ENCODE measurements around the gene CLK1. TPM values are rescaled to one million over a fixed set of nuclear protein-coding genes. Genes with fewer than 3 reads are reported as not detected.

The CLK1 gene
- 100 to 1,000 TPM; 472 to 499 TPM for total RNA-seq
- polyA plus RNA-seq, result 10 to 100 TPM; 18.1 to 51.9 TPM

GRCh38 chr2:200864176-200865034 lies at the start of gene CLK1:
Gene CLK1 (minus strand): TSS chr2:200864658. CDS start chr2:200861862, 2,796 bp downstream.
- intact Hi-C loops (cut with micrococcal nuclease), result loop anchor here (1.0 to 5.0 kb wide), 8 partner anchors 25 to 1773 kb away; partner anchors contain the start of genes BZW1, CFLAR, HYCC2 and NIF3L1
- peak within 1 kb of the TSS; percentile 91 to 99 (median 96) for H3K4me3 Mint-ChIP-seq
- POLR2A ChIA-PET (ENCODE audit: partially characterized antibody), result interaction anchor here (0.6 to 8.0 kb wide), 61 partner anchors 9 to 1779 kb away, joined by 3 to 285 read pairs (median 6); partner anchors contain the start of genes ALS2, BZW1, CASP10 and CASP8

GRCh38 chr2:200913654-200914053 lies 49.2 kb upstream of the CLK1 start:
- no peaks in the 10 kb centered on the region for H3K27me3 ChIP-seq (ENCODE audit: insufficient read depth, low read length)
- intact Hi-C loops (cut with micrococcal nuclease), result no loop called here
- no peak overlapping the region for H3K4me3 ChIP-seq (ENCODE audit: low read length in 2 of 2)
- H3K4me1 Mint-ChIP-seq, result no peaks in the 10 kb centered on the region
- peaks cover 57% of the 10 kb centered on the region for H3K36me3 ChIP-seq (ENCODE audit: insufficient read depth, low read length)
- H3K4me1 ChIP-seq (ENCODE audit: insufficient read depth, low read length), result no peaks in the 10 kb centered on the region
- DNase-seq, result no peak
- H3K9me3 ChIP-seq (ENCODE audit: control insufficient read depth in 1 of 2, low read length in 2 of 2), result no peaks in the 10 kb centered on the region
- ChIA-PET POLR2A (ENCODE audit: partially characterized antibody) (no interaction called here), CTCF (ENCODE audit: partially characterized antibody) (interaction anchor here (1.4 to 1.7 kb wide), 2 partner anchors 157 to 269 kb away, joined by 3 to 4 read pairs; partner anchors contain the start of gene CASP10)
- H3K4me3 Mint-ChIP-seq, result no peak overlapping the region
- H3K27ac Mint-ChIP-seq, result peak overlapping the region in 1 of 7 donors; percentile 72
- H3K36me3 Mint-ChIP-seq, result peaks cover 35 to 54% of the 10 kb centered on the region in 2 donors
- no peaks in the 10 kb centered on the region for H3K9me3 Mint-ChIP-seq
- no peaks in the 10 kb centered on the region for H3K27me3 Mint-ChIP-seq
- no peak overlapping the region for H3K27ac ChIP-seq (ENCODE audit: low read depth, low read length)

More at GRCh38 chr2:200864176-200865034, at the start of gene CLK1:
- Histone ChIP-seq H3K27me3 (ENCODE audit: insufficient read depth, low read length) (no peaks in the 10 kb centered on the region), H3K36me3 (ENCODE audit: insufficient read depth, low read length) (peaks cover 12% of the 10 kb centered on the region), H3K4me1 (ENCODE audit: insufficient read depth, low read length) (peaks cover 47% of the 10 kb centered on the region), H3K9me3 (ENCODE audit: control insufficient read depth in 1 of 2, low read length in 2 of 2) (no peaks in the 10 kb centered on the region), H3K27ac (ENCODE audit: low read depth, low read length) (peak within 1 kb of the TSS; percentile 100), H3K4me3 (ENCODE audit: low read length in 2 of 2) (peak within 1 kb of the TSS; percentile 83 to 100)
- Mint-ChIP-seq H3K9me3 (peaks cover 0 to 4% (median 0%) of the 10 kb centered on the region in 8 donors), H3K36me3 (peaks cover 35 to 48% of the 10 kb centered on the region in 2 donors), H3K27ac (peak within 1 kb of the TSS; percentile 89 to 100 (median 100)), H3K4me1 (peaks cover 28 to 59% (median 41%) of the 10 kb centered on the region in 4 donors), H3K27me3 (no peaks in the 10 kb centered on the region)
- peak; percentile 93 to 97 (median 94) for DNase-seq
- CTCF ChIA-PET (ENCODE audit: partially characterized antibody), result interaction anchor here (1.0 to 2.1 kb wide), 10 partner anchors 9 to 368 kb away, joined by 3 to 12 read pairs (median 5); partner anchors contain the start of genes BZW1, NIF3L1 and PPIL3

GRCh38 chr2:200909958-200910357 lies 45.5 kb upstream of the CLK1 start:
- Histone ChIP-seq H3K27me3 (ENCODE audit: insufficient read depth, low read length) (no peaks in the 10 kb centered on the region), H3K4me3 (ENCODE audit: low read length in 2 of 2) (no peak overlapping the region), H3K27ac (ENCODE audit: low read depth, low read length) (no peak overlapping the region), H3K36me3 (ENCODE audit: insufficient read depth, low read length) (peaks cover 45% of the 10 kb centered on the region), H3K9me3 (ENCODE audit: control insufficient read depth in 1 of 2, low read length in 2 of 2) (no peaks in the 10 kb centered on the region), H3K4me1 (ENCODE audit: insufficient read depth, low read length) (no peaks in the 10 kb centered on the region)
- Mint-ChIP-seq H3K4me1 (peaks cover 0 to 3% (median under 1%) of the 10 kb centered on the region in 4 donors), H3K9me3 (no peaks in the 10 kb centered on the region), H3K36me3 (peaks cover 29 to 50% of the 10 kb centered on the region in 2 donors), H3K27ac (no peak overlapping the region), H3K27me3 (no peaks in the 10 kb centered on the region), H3K4me3 (no peak overlapping the region)
- intact Hi-C loops (cut with micrococcal nuclease), result loop anchor here (10.0 kb wide), 1 partner anchor 1265 kb away; no protein-coding TSS in a partner anchor
- CTCF ChIA-PET (ENCODE audit: partially characterized antibody), result interaction anchor here (0.7 to 1.3 kb wide), 3 partner anchors 97 to 208 kb away, joined by 3 read pairs; no protein-coding TSS in a partner anchor
- POLR2A ChIA-PET (ENCODE audit: partially characterized antibody), result no interaction called here
- no peak for DNase-seq

GRCh38 chr2:200905618-200906296 lies 41.3 kb upstream of the CLK1 start:
- Histone ChIP-seq H3K4me1 (ENCODE audit: insufficient read depth, low read length) (no peaks in the 10 kb centered on the region), H3K27me3 (ENCODE audit: insufficient read depth, low read length) (no peaks in the 10 kb centered on the region), H3K27ac (ENCODE audit: low read depth, low read length) (no peak overlapping the region), H3K4me3 (ENCODE audit: low read length in 2 of 2) (no peak overlapping the region), H3K9me3 (ENCODE audit: control insufficient read depth in 1 of 2, low read length in 2 of 2) (no peaks in the 10 kb centered on the region), H3K36me3 (ENCODE audit: insufficient read depth, low read length) (peaks cover 28% of the 10 kb centered on the region)
- intact Hi-C loops (cut with micrococcal nuclease), result loop anchor here (1.0 to 10.0 kb wide), 4 partner anchors 164 to 1269 kb away; no protein-coding TSS in a partner anchor
- Mint-ChIP-seq H3K4me1 (peaks cover 6 to 7% (median 6%) of the 10 kb centered on the region in 4 donors), H3K9me3 (no peaks in the 10 kb centered on the region), H3K4me3 (no peak overlapping the region), H3K27me3 (no peaks in the 10 kb centered on the region), H3K36me3 (peaks cover 28 to 51% of the 10 kb centered on the region in 2 donors), H3K27ac (peak overlapping the region in 3 of 7 donors; percentile 44 to 55 (median 46))
- CTCF ChIA-PET (ENCODE audit: partially characterized antibody), result interaction anchor here (0.7 to 7.7 kb wide), 20 partner anchors 9 to 327 kb away, joined by 3 to 115 read pairs (median 4); partner anchors contain the start of genes CASP10, HYCC2, NIF3L1 and PPIL3
- POLR2A ChIA-PET (ENCODE audit: partially characterized antibody), result interaction anchor here (0.8 to 3.0 kb wide), 6 partner anchors 16 to 326 kb away, joined by 3 to 17 read pairs (median 6); partner anchors contain the start of genes CLK1, NIF3L1 and PPIL3
- peak in 4 of 5 donors; percentile 13 to 35 (median 28) for DNase-seq

- peaks cover 49 to 66% of the 10 kb centered on the region in 2 donors for H3K36me3 Mint-ChIP-seq
Measured at GRCh38 chr2:200901459-200902072, 37.1 kb upstream of the CLK1 start.

GRCh38 chr2:200899482-200899881 lies 35.0 kb upstream of the CLK1 start:
- intact Hi-C loops (cut with micrococcal nuclease), result no loop called here
- ChIA-PET CTCF (ENCODE audit: partially characterized antibody) (interaction anchor here (0.7 to 1.1 kb wide), 2 partner anchors 171 to 187 kb away, joined by 3 read pairs; no protein-coding TSS in a partner anchor), POLR2A (ENCODE audit: partially characterized antibody) (interaction anchor here (0.5 to 1.6 kb wide), 2 partner anchors 10 to 41 kb away, joined by 4 to 5 read pairs; no protein-coding TSS in a partner anchor)
- Histone ChIP-seq H3K4me3 (ENCODE audit: low read length in 2 of 2) (no peak overlapping the region), H3K27me3 (ENCODE audit: insufficient read depth, low read length) (no peaks in the 10 kb centered on the region), H3K4me1 (ENCODE audit: insufficient read depth, low read length) (no peaks in the 10 kb centered on the region), H3K36me3 (ENCODE audit: insufficient read depth, low read length) (peaks cover 51% of the 10 kb centered on the region), H3K27ac (ENCODE audit: low read depth, low read length) (no peak overlapping the region), H3K9me3 (ENCODE audit: control insufficient read depth in 1 of 2, low read length in 2 of 2) (no peaks in the 10 kb centered on the region)
- Mint-ChIP-seq H3K9me3 (no peaks in the 10 kb centered on the region), H3K27ac (peak overlapping the region in 1 of 7 donors; percentile 63), H3K27me3 (no peaks in the 10 kb centered on the region), H3K4me3 (no peak overlapping the region), H3K36me3 (peaks cover 57 to 75% of the 10 kb centered on the region in 2 donors), H3K4me1 (peaks cover 4 to 6% (median 5%) of the 10 kb centered on the region in 4 donors)
- no peak for DNase-seq

More at GRCh38 chr2:200901459-200902072, 37.1 kb upstream of the CLK1 start:
- ChIA-PET POLR2A (ENCODE audit: partially characterized antibody) (interaction anchor here (0.6 to 1.8 kb wide), 8 partner anchors 9 to 330 kb away, joined by 3 to 15 read pairs (median 3); partner anchors contain the start of genes CASP10, CLK1, NIF3L1 and PPIL3), CTCF (ENCODE audit: partially characterized antibody) (interaction anchor here (0.6 to 7.7 kb wide), 23 partner anchors 9 to 461 kb away, joined by 3 to 115 read pairs (median 3); partner anchors contain the start of genes CASP10, CFLAR, CLK1 and HYCC2)
- Histone ChIP-seq H3K27ac (ENCODE audit: low read depth, low read length) (peak overlapping the region; percentile 1), H3K4me3 (ENCODE audit: low read length in 2 of 2) (no peak overlapping the region), H3K36me3 (ENCODE audit: insufficient read depth, low read length) (peaks cover 45% of the 10 kb centered on the region), H3K27me3 (ENCODE audit: insufficient read depth, low read length) (no peaks in the 10 kb centered on the region), H3K4me1 (ENCODE audit: insufficient read depth, low read length) (no peaks in the 10 kb centered on the region), H3K9me3 (ENCODE audit: control insufficient read depth in 1 of 2, low read length in 2 of 2) (no peaks in the 10 kb centered on the region)
- intact Hi-C loops (cut with micrococcal nuclease), result loop anchor here (1.0 to 10.0 kb wide), 8 partner anchors 12 to 1273 kb away; partner anchors contain the start of genes NIF3L1 and PPIL3
- Mint-ChIP-seq H3K4me3 (no peak overlapping the region), H3K27me3 (no peaks in the 10 kb centered on the region), H3K4me1 (peaks cover 6 to 7% (median 6%) of the 10 kb centered on the region in 4 donors), H3K27ac (peak overlapping the region; percentile 10 to 81 (median 65)), H3K9me3 (no peaks in the 10 kb centered on the region)
- DNase-seq, result peak; percentile 76 to 83 (median 79)

Measured in CD4-positive, alpha-beta memory T cell (primary cell).